ENCODE measurements around the gene ST3GAL4.

- TF ChIP-seq POLR2AphosphoS5 (IDR thresholded peaks at IDR 0.05): no peak
- TF ChIP-seq, protein P1, sequence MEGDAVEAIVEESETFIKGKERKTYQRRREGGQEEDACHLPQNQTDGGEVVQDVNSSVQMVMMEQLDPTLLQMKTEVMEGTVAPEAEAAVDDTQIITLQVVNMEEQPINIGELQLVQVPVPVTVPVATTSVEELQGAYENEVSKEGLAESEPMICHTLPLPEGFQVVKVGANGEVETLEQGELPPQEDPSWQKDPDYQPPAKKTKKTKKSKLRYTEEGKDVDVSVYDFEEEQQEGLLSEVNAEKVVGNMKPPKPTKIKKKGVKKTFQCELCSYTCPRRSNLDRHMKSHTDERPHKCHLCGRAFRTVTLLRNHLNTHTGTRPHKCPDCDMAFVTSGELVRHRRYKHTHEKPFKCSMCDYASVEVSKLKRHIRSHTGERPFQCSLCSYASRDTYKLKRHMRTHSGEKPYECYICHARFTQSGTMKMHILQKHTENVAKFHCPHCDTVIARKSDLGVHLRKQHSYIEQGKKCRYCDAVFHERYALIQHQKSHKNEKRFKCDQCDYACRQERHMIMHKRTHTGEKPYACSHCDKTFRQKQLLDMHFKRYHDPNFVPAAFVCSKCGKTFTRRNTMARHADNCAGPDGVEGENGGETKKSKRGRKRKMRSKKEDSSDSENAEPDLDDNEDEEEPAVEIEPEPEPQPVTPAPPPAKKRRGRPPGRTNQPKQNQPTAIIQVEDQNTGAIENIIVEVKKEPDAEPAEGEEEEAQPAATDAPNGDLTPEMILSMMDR (IDR thresholded peaks at IDR 0.05): no peak
These were observed 78.8 kb downstream of the ST3GAL4 start for GRCh38 chr11:126433989-126434949.
